SJSA1 (cell line): ENCODE data around the gene TPSB2. TPM values are rescaled to one million over a fixed set of nuclear protein-coding genes. Genes with fewer than 3 reads are reported as not detected.
"Not testable (repeated sequence)": the region's sequence is repeated elsewhere in the genome, so short reads cannot be mapped to it uniquely, and the experiment has no call there.

Source experiments
- DNase-seq, 2 experiments: peaks; one replicate each; pipeline ENCODE4 v3.0.0-alpha.2; 2015 to 2020; ENCODE audit warnings: low spot score in 2 of 2, low read depth in 1 of 2
- H3K27ac ChIP-seq: fragments of 250-450 bp; sonication (Bioruptor Pico); 2 replicates; pipeline ENCODE4 v1.5.1; 2020; ENCODE audit warnings: mild to moderate bottlenecking, moderate library complexity
- H3K27me3 ChIP-seq: fragments of 250-450 bp; sonication (Bioruptor Pico); replicated peaks from 2 replicates; pipeline ENCODE4 v1.5.1; 2020; ENCODE audit warnings: mild to moderate bottlenecking, moderate library complexity
- H3K36me3 ChIP-seq: fragments of 250-450 bp; sonication (Bioruptor Pico); 2 replicates; pipeline ENCODE4 v1.5.1; 2020; ENCODE audit warnings: mild to moderate bottlenecking
- H3K4me1 ChIP-seq: fragments of 250-450 bp; sonication (Bioruptor Pico); replicated peaks from 2 replicates; pipeline ENCODE4 v1.6.1; 2021; ENCODE audit warnings: mild to moderate bottlenecking
- H3K4me3 ChIP-seq: fragments of 250-450 bp; sonication (Bioruptor Pico); 2 replicates; pipeline ENCODE4 v1.5.1; 2020; ENCODE audit warnings: mild to moderate bottlenecking
- H3K9me3 ChIP-seq: fragments of 250-450 bp; sonication (Bioruptor Pico); replicated peaks from 2 replicates; pipeline ENCODE4 v1.5.1; 2020; ENCODE audit warnings: mild to moderate bottlenecking
- total RNA-seq: library from RNA; depleted of rRNA; stranded (reverse); fragments of >200 nt; shearing (Covaris generic); gene quantifications from 2 replicates; pipeline ENCODE4 v1.2.3, GENCODE V29; 2014

Gene TPSB2
- total RNA-seq, 1 experiment from 2014 or later, result not detected

GRCh38 chr16:1189455-1189854 is 40.5 kb downstream of the TPSB2 start:
- no peak overlapping the region for H3K4me3 ChIP-seq
- 0 out of 2 replicates have a peak, but pooled peaks cover 13% of the 10 kb centered on the region for H3K27me3 ChIP-seq
- H3K36me3 ChIP-seq, result no peaks in the 10 kb centered on the region
- no peak for DNase-seq
- no peak overlapping the region for H3K27ac ChIP-seq
- H3K4me1 ChIP-seq, result no peaks in the 10 kb centered on the region
- no peaks in the 10 kb centered on the region for H3K9me3 ChIP-seq

GRCh38 chr16:1188432-1189189 is 41.4 kb downstream of the TPSB2 start:
- Histone ChIP-seq H3K4me1 (peaks cover under 1% of the 10 kb centered on the region), H3K9me3 (no peaks in the 10 kb centered on the region), H3K36me3 (no peaks in the 10 kb centered on the region), H3K27me3 (peaks cover 9% of the 10 kb centered on the region; the same call in 1 of the 2 replicates), H3K27ac (no peak overlapping the region), H3K4me3 (no peak overlapping the region)
- no peak for DNase-seq

GRCh38 chr16:1185460-1186207 is 44.4 kb downstream of the TPSB2 start:
- not testable (repeated sequence) for DNase-seq, H3K27me3 ChIP-seq, H3K36me3 ChIP-seq, H3K4me3 ChIP-seq, H3K9me3 ChIP-seq, H3K27ac ChIP-seq
- peaks cover 21% of the 10 kb centered on the region for H3K4me1 ChIP-seq

GRCh38 chr16:1184980-1185379 is 45.0 kb downstream of the TPSB2 start:
- Histone ChIP-seq H3K4me1 (peaks cover 21% of the 10 kb centered on the region), H3K27me3 (peaks cover 7% of the 10 kb centered on the region; the same call in 1 of the 2 replicates), H3K9me3 (no peaks in the 10 kb centered on the region), H3K4me3 (no peak overlapping the region), H3K36me3 (no peaks in the 10 kb centered on the region), H3K27ac (no peak overlapping the region)
- no peak for DNase-seq

- H3K27ac ChIP-seq, result no peak overlapping the region
- H3K36me3 ChIP-seq, result no peaks in the 10 kb centered on the region
- H3K4me3 ChIP-seq, result no peak overlapping the region
- H3K9me3 ChIP-seq, result no peaks in the 10 kb centered on the region
- H3K27me3 ChIP-seq, result peaks cover 7% of the 10 kb centered on the region; the same call in 1 of the 2 replicates
- peaks cover 21% of the 10 kb centered on the region for H3K4me1 ChIP-seq
- no peak for DNase-seq
These were observed 45.7 kb downstream of the TPSB2 start for GRCh38 chr16:1184156-1184868.

- Histone ChIP-seq H3K4me3 (no peak overlapping the region), H3K27me3 (peaks cover 8% of the 10 kb centered on the region; the same call in 1 of the 2 replicates), H3K4me1 (peaks cover 21% of the 10 kb centered on the region), H3K36me3 (no peaks in the 10 kb centered on the region), H3K27ac (no peak overlapping the region), H3K9me3 (no peaks in the 10 kb centered on the region)
- peak; percentile 37 to 63 for DNase-seq
These were observed 46.8 kb downstream of the TPSB2 start for GRCh38 chr16:1182950-1183907.

- Histone ChIP-seq H3K36me3 (no peaks in the 10 kb centered on the region), H3K27ac (no peak overlapping the region), H3K4me1 (peaks cover 21% of the 10 kb centered on the region), H3K9me3 (no peaks in the 10 kb centered on the region), H3K4me3 (no peak overlapping the region), H3K27me3 (peaks cover 10% of the 10 kb centered on the region)
- DNase-seq, result peak; percentile 42 to 71
These were observed 47.7 kb downstream of the TPSB2 start for GRCh38 chr16:1182316-1182671.

- Histone ChIP-seq H3K4me3 (no peak overlapping the region), H3K4me1 (peaks cover 21% of the 10 kb centered on the region), H3K36me3 (no peaks in the 10 kb centered on the region), H3K27ac (no peak overlapping the region), H3K27me3 (peaks cover 15% of the 10 kb centered on the region), H3K9me3 (no peaks in the 10 kb centered on the region)
- no peak for DNase-seq
These were observed 48.3 kb downstream of the TPSB2 start for GRCh38 chr16:1181404-1182315.

GRCh38 chr16:1180549-1181403 is 49.2 kb downstream of the TPSB2 start:
- Histone ChIP-seq H3K36me3 (no peaks in the 10 kb centered on the region), H3K27ac (no peak overlapping the region), H3K4me3 (no peak overlapping the region), H3K9me3 (no peaks in the 10 kb centered on the region), H3K27me3 (peaks cover 22% of the 10 kb centered on the region), H3K4me1 (peaks cover 21% of the 10 kb centered on the region)
- no peak for DNase-seq
